HEK293T (cell line): Measurements from ENCODE around the gene OR52E6.

ENCODE experiments used
- BHLHE40 ChIP-seq: fragments of 450-650 bp; IDR thresholded peaks from 2 replicates; pipeline ENCODE4 v1.6.1; 2016; ENCODE audit warnings: mild to moderate bottlenecking, moderate library complexity, borderline replicate concordance
- SUZ12 ChIP-seq: fragments of 450-650 bp; IDR thresholded peaks from 2 replicates; pipeline ENCODE4 v1.6.1; 2016; ENCODE audit warnings: mild to moderate bottlenecking
- TARDBP ChIP-seq: fragments of 450-650 bp; IDR thresholded peaks from 2 replicates; pipeline ENCODE4 v1.6.1; 2016

DNA sequence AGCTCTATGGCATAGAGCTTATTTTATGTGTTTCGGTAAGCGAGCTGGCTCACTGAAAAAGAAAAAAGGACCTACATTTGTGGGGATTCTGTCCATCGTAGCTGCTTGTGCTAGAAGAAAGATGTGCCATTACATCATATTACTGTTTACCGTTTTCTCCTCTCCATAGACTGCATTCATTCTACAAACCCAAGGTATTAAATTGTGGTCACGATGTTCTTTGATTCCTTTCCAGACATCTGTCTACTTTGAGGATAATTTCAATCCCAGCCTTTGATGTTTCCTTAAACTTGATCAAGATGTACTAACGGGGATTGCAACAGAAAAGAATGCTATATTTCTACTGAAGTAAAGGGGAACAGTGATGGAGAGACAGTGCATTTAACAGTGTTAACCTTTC lies 45.2 kb downstream of the OR52E6 start:
- TF ChIP-seq SUZ12 (no peak), BHLHE40 (no peak), TARDBP (no peak)
